K562 (cell line): Measurements from ENCODE around the gene PRLH. TPM values are rescaled to one million over a fixed set of nuclear protein-coding genes. Genes with fewer than 3 reads are reported as not detected.

Source experiments
- ATAC-seq: fragments of 200-7000 bp; cut with Tn5 transposase; 3 replicates; pipeline ENCODE4 v1.9.1; 2020; ENCODE audit warnings: moderate library complexity
- BruUV-seq: library from RNA; stranded (reverse); fragments of 400-500 nt; replicated peaks from 2 replicates; lab custom pipeline; 2021; lab: Mats Ljungman, UMichigan
- CTCF ChIA-PET: fragments of 300-600 bp; formaldehyde crosslinking; extraction: SDS; loops from one replicate; lab custom pipeline; 2021; ENCODE audit warnings: low intra/inter-chr PET ratio; lab: Yijun Ruan, JAX
- POLR2A ChIA-PET: fragments of 300-600, 350-650 bp; sonication (Branson Sonifier 250); formaldehyde crosslinking; extraction: SDS; loops from one replicate; lab custom pipeline; 2021; ENCODE audit warnings: antibody characterized with exemption, inconsistent platforms; lab: Yijun Ruan, JAX
- DNase-seq, 4 experiments: peaks; one replicate each; pipeline versions ENCODE4 v3.0.0 to v3.0.0-alpha.2; 2011 to 2018; ENCODE audit warnings: low spot score in 3 of 4, mixed read lengths in 3 of 4; ENCODE audit errors: extremely low read depth in 1 of 4
- FAIRE-seq: peaks from 2 replicates; lab custom pipeline; 2011; peaks lifted over from hg19 to GRCh38; lab: Jason Lieb, UNC
- H2AFZ ChIP-seq: 2 replicates; pipeline ENCODE4 v1.6.0; 2011; ENCODE audit warnings: low read depth, low read length, control low read depth, inconsistent platforms
- H3K27ac ChIP-seq: fragments of 200-600 bp; 3 replicates; pipeline ENCODE4 v1.8.0; 2011; ENCODE audit warnings: low read depth, mild to moderate bottlenecking, control low read depth, inconsistent platforms, low read length, moderate library complexity, mixed read lengths; ENCODE audit errors: extremely low read depth
- H3K27me3 ChIP-seq, 2 experiments: fragments of 300-600 bp in 1 of 2; 2 replicates in 1 of 2; 3 replicates in 1 of 2; pipeline versions ENCODE4 v1.6.0 to v1.8.0; 2011; ENCODE audit warnings: inconsistent platforms in 2 of 2, low read length in 2 of 2, mild to moderate bottlenecking in 1 of 2, mixed read lengths in 1 of 2, moderate library complexity in 1 of 2; ENCODE audit not compliant: control insufficient read depth in 2 of 2, insufficient read depth in 2 of 2
- H3K36me3 ChIP-seq: fragments of 300-600 bp; 3 replicates; pipeline ENCODE4 v1.8.0; 2011; ENCODE audit warnings: mild to moderate bottlenecking, low read length, inconsistent platforms; ENCODE audit not compliant: control insufficient read depth, insufficient read depth
- H3K4me1 ChIP-seq, 2 experiments: fragments of 200-600 bp in 1 of 2; replicated peaks in 1 of 2; 2 replicates in 1 of 2; 3 replicates in 1 of 2; pipeline versions ENCODE4 v1.5.1 to v1.8.0; 2011; ENCODE audit warnings: inconsistent platforms in 2 of 2, low read length in 2 of 2, mild to moderate bottlenecking in 1 of 2, mixed read lengths in 1 of 2, moderate library complexity in 1 of 2; ENCODE audit not compliant: control insufficient read depth in 2 of 2, insufficient read depth in 2 of 2
- H3K4me2 ChIP-seq: 2 replicates; pipeline ENCODE4 v1.6.1; 2011; ENCODE audit warnings: low read length, control low read depth, inconsistent platforms, mixed read lengths; ENCODE audit not compliant: insufficient read depth
- H3K4me3 ChIP-seq: fragments of 200-600 bp; sonication (generic), shearing (Covaris generic); 2 replicates; pipeline ENCODE4 v1.5.1; 2016; ENCODE audit warnings: control low read depth, inconsistent platforms
- H3K79me2 ChIP-seq: fragments of 200-600 bp; 3 replicates; pipeline ENCODE4 v1.8.0; 2011; ENCODE audit warnings: low read length, inconsistent platforms; ENCODE audit not compliant: control insufficient read depth, insufficient read depth
- H3K9ac ChIP-seq, 2 experiments: 2 replicates each; pipeline versions ENCODE4 v1.6.0 to v1.6.1; 2011; ENCODE audit warnings: low read depth in 2 of 2, low read length in 2 of 2, control low read depth in 1 of 2, inconsistent platforms in 1 of 2, mild to moderate bottlenecking in 1 of 2, mixed read lengths in 1 of 2; ENCODE audit not compliant: insufficient read depth in 1 of 2
- H3K9me1 ChIP-seq: one replicate; pipeline ENCODE4 v1.6.0; 2011; ENCODE audit warnings: inconsistent platforms, mild to moderate bottlenecking, low read length, moderate library complexity; ENCODE audit not compliant: control insufficient read depth, insufficient read depth
- H3K9me3 ChIP-seq: replicated peaks from 2 replicates; pipeline ENCODE4 v1.5.1; 2011; ENCODE audit warnings: low read depth, low read length, inconsistent platforms; ENCODE audit not compliant: control insufficient read depth, insufficient read depth
- H4K20me1 ChIP-seq: replicated peaks from 2 replicates; pipeline ENCODE4 v1.6.1; 2011; ENCODE audit warnings: low read length, inconsistent platforms, mixed read lengths; ENCODE audit not compliant: control insufficient read depth, insufficient read depth
- ESRRB ChIP-seq: fragments of 250-450 bp; sonication (Bioruptor Pico); IDR thresholded peaks from 2 replicates; pipeline ENCODE4 v1.5.0; 2020; ENCODE audit warnings: mild to moderate bottlenecking, moderate library complexity, borderline replicate concordance
- HNRNPL ChIP-seq: fragments of 200-400 bp; formaldehyde crosslinking; IDR thresholded peaks from 2 replicates; pipeline ENCODE4 v1.6.1; 2017; ENCODE audit warnings: low read depth, mild to moderate bottlenecking, low read length
- JUNB ChIP-seq: fragments of 450-650 bp; formaldehyde crosslinking; conservative IDR thresholded peaks from 2 replicates; pipeline ENCODE4 v1.4.0; 2020; ENCODE audit warnings: mild to moderate bottlenecking
- KDM1A ChIP-seq, 2 experiments: fragments of 450-650 bp; IDR thresholded peaks; 2 replicates each; pipeline ENCODE4 v1.6.1; 2016; ENCODE audit warnings: mild to moderate bottlenecking in 2 of 2
- KDM4B ChIP-seq, 2 experiments: fragments of 450-650 bp in 1 of 2; sonication (generic) in 1 of 2; IDR thresholded peaks; 2 replicates each; pipeline ENCODE4 v1.6.1; 2016 to 2017; ENCODE audit warnings: borderline replicate concordance in 2 of 2, antibody characterized with exemption in 1 of 2, low read depth in 1 of 2, mild to moderate bottlenecking in 1 of 2
- MCM2 ChIP-seq: fragments of 450-650 bp; IDR thresholded peaks from 2 replicates; pipeline ENCODE4 v1.6.1; 2017; ENCODE audit warnings: low read depth, mild to moderate bottlenecking
- PCBP1 ChIP-seq: fragments of 200-400 bp; formaldehyde crosslinking; IDR thresholded peaks from 2 replicates; pipeline ENCODE4 v1.6.1; 2018; ENCODE audit warnings: mild to moderate bottlenecking, low read depth, low read length; ENCODE audit not compliant: poor library complexity, severe bottlenecking
- PYGO2 ChIP-seq: fragments of 450-650 bp; IDR thresholded peaks from 2 replicates; pipeline ENCODE4 v1.6.1; 2016; ENCODE audit warnings: mild to moderate bottlenecking, missing genetic modification characterization, moderate library complexity, missing compliant biosample characterization
- RFX5 ChIP-seq: IDR thresholded peaks from 2 replicates; pipeline ENCODE4 v1.6.1; 2011; ENCODE audit warnings: low read depth, mild to moderate bottlenecking, improper control_type of control experiment, low read length
- SIRT6 ChIP-seq: IDR thresholded peaks from one replicate; pipeline ENCODE4 v1.6.1; 2012; ENCODE audit warnings: low read depth, mild to moderate bottlenecking, control low read depth, inconsistent platforms, low read length, moderate library complexity
- SRSF9 ChIP-seq: fragments of 200-400 bp; formaldehyde crosslinking; IDR thresholded peaks from 2 replicates; pipeline ENCODE4 v1.6.1; 2017; ENCODE audit warnings: low read depth, low read length, borderline replicate concordance
- TRIM24 ChIP-seq, 2 experiments: fragments of 450-650 bp; IDR thresholded peaks; 2 replicates each; pipeline ENCODE4 v1.6.1; 2016
- TSC22D4 ChIP-seq: fragments of 450-650 bp; IDR thresholded peaks from 2 replicates; pipeline ENCODE4 v1.6.1; 2016; ENCODE audit warnings: missing genetic modification characterization, missing biosample characterization, control low read depth
- ZBTB12 ChIP-seq: fragments of 250-450 bp; sonication (Bioruptor Pico); IDR thresholded peaks from 2 replicates; pipeline ENCODE4 v1.4.0; 2020
- ZBTB33 ChIP-seq: sonication (generic); formaldehyde crosslinking; IDR thresholded peaks from 2 replicates; pipeline ENCODE4 v1.8.1; 2023; ENCODE audit warnings: mild to moderate bottlenecking, missing genetic modification reagents
- ZNF57 ChIP-seq: fragments of 450-650 bp; formaldehyde crosslinking; IDR thresholded peaks from 2 replicates; pipeline ENCODE4 v1.4.0; 2020; ENCODE audit warnings: mild to moderate bottlenecking, moderate library complexity
- WGBS: fragments of 100-300 bp; shearing (Covaris generic); methylation state at CpG from one replicate; pipeline ENCODE4 v1.1.6; 2016; ENCODE audit warnings: low coverage, mixed read lengths; ENCODE audit not compliant: insufficient coverage; ENCODE audit errors: missing lambda C conversion rate; 5-methylcytosine and 5-hydroxymethylcytosine counted together
- in situ Hi-C: fragments of 300-500 bp; cut with MboI; formaldehyde crosslinking; loops from 4 replicates; pipeline ENCODE4 v1.15.0; 2018; ENCODE audit warnings: inconsistent platforms, mixed read lengths
- intact Hi-C: fragments of 100-400 bp; cut with micrococcal nuclease; formaldehyde crosslinking; loops from 2 replicates; pipeline ENCODE4 v1.14.2; 2022
- polyA plus RNA-seq, 8 experiments: library from polyadenylated mRNA; depleted of rRNA in 4 of 8; stranded (reverse) in 5 of 8; unstranded in 3 of 8; fragments of >200 nt; fragmentation: Nextera tagmentation in 2 of 8; fragmentation: Illumina TruSeq in 1 of 8; extraction: Ambion mirVana in 2 of 8; extraction: Trizol in 1 of 8; gene quantifications; 2 replicates each; pipeline versions ENCODE4 v1.2.1 to v1.2.3, GENCODE V29; 2011 to 2014; ENCODE audit warnings: inconsistent platforms in 1 of 8, missing spikeins in 1 of 8
- total RNA-seq, 7 experiments: library from RNA; depleted of rRNA in 6 of 7; stranded (reverse); fragments of >200 nt in 6 of 7; fragmentation: Illumina TruSeq in 2 of 7; extraction: Trizol in 2 of 7; gene quantifications; 2 replicates each; pipeline versions ENCODE4 v1.2.1 to v1.2.3, GENCODE V29; 2011 to 2021; ENCODE audit warnings: low replicate concordance in 1 of 7
- TF ChIP-seq, protein P1 (sequence below): sonication (generic); formaldehyde crosslinking; IDR thresholded peaks from 2 replicates; pipeline ENCODE4 v1.8.0; 2022; ENCODE audit warnings: mild to moderate bottlenecking, missing genetic modification reagents

PRLH gene
- total and polyA plus RNA-seq, 9 of the 15 experiments (the other 6 are each of a cell fraction or from before 2014, with no cell fraction given), result not detected

DNA sequence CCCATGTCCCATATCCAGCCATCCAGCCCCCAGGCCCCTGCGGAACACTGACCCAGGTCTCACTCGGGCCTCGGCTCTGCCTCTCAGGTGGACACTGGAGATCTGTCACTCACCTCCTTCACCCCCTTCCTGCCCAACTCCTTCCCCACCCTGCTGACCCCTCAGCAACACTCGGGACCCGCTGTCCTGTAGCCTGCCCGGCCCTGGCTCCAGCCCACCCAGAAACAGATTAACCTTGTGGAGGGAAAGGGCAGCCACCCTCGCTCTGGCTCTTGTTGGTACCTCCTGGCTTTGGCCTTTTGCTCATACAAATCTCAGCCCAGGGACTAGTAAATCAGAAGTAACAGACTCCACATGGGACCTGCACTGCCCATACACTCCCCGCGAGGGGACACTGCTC lies 29.8 kb upstream of the PRLH start (continued):
- TF ChIP-seq, protein P1, sequence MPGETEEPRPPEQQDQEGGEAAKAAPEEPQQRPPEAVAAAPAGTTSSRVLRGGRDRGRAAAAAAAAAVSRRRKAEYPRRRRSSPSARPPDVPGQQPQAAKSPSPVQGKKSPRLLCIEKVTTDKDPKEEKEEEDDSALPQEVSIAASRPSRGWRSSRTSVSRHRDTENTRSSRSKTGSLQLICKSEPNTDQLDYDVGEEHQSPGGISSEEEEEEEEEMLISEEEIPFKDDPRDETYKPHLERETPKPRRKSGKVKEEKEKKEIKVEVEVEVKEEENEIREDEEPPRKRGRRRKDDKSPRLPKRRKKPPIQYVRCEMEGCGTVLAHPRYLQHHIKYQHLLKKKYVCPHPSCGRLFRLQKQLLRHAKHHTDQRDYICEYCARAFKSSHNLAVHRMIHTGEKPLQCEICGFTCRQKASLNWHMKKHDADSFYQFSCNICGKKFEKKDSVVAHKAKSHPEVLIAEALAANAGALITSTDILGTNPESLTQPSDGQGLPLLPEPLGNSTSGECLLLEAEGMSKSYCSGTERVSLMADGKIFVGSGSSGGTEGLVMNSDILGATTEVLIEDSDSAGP (CRISPR knock-in tag), result no peak
- no peak for TF ChIP-seq PCBP1
- TF ChIP-seq HNRNPL, result no peak
- no peak for TF ChIP-seq TSC22D4

GRCh38 chr2:237538001-237538720 lies 28.2 kb upstream of the PRLH start:
- peaks cover 6 to 68% of the 10 kb centered on the region in 2 experiments; a peak in 3 of 5 replicates for H3K27me3 ChIP-seq
- WGBS, result 0% methylated on average over 21 of the region's 29 CpGs
- ChIA-PET POLR2A (interaction anchor here (1.6 kb wide), 1 partner anchor 15 kb away, joined by 3 read pairs; no protein-coding TSS in a partner anchor), CTCF (interaction anchor here (0.6 kb wide), 1 partner anchor 1991 kb away, joined by 3 read pairs; no protein-coding TSS in a partner anchor)
- no TSS peak for BruUV-seq
- in situ Hi-C loops (no loop called here), intact Hi-C loops (no loop called here)
- H3K9me3 ChIP-seq, result no peaks in the 10 kb centered on the region
- H3K4me2 ChIP-seq, result no peak overlapping the region
- H3K9ac ChIP-seq, result no peak overlapping the region
- H3K27ac ChIP-seq, result no peak overlapping the region
- no peak overlapping the region for H3K4me3 ChIP-seq
- no peak for FAIRE-seq
- no peak for DNase-seq
- no peaks in the 10 kb centered on the region; a peak in 2 of 5 replicates for H3K4me1 ChIP-seq
- H3K36me3 ChIP-seq, result no peaks in the 10 kb centered on the region
- no peaks in the 10 kb centered on the region for H3K79me2 ChIP-seq
- no peak for ATAC-seq
- H4K20me1 ChIP-seq, result no peaks in the 10 kb centered on the region
- no peak overlapping the region for H2AFZ ChIP-seq
- H3K9me1 ChIP-seq, result no peaks in the 10 kb centered on the region
- no peak for TF ChIP-seq PYGO2
- no peak for TF ChIP-seq ZBTB12
- TF ChIP-seq JUNB, result no peak
- TF ChIP-seq ZNF57 (CRISPR knock-in tag), result no peak
- no peak for TF ChIP-seq MCM2
- TF ChIP-seq RFX5, result no peak
- no peak for TF ChIP-seq TSC22D4
- no peak for TF ChIP-seq KDM4B (IDR thresholded peaks at IDR 0.05; ENCODE audit: borderline replicate concordance in 2 of 2, low read depth in 1 of 2)
- no peak for TF ChIP-seq ZBTB33 (CRISPR knock-in tag)
- TF ChIP-seq KDM1A (IDR thresholded peaks at IDR 0.05), result no peak
- no peak for TF ChIP-seq SIRT6
- TF ChIP-seq SRSF9, result no peak
- no peak for TF ChIP-seq TRIM24 (IDR thresholded peaks at IDR 0.05)
- TF ChIP-seq ESRRB (CRISPR knock-in tag), result no peak
